K562 (cell line): Measurements from ENCODE around the gene ABCC5.

Source experiments
- ARID3A ChIP-seq: IDR thresholded peaks from 2 replicates; pipeline ENCODE4 v1.6.1; 2012; ENCODE audit warnings: low read depth, low read length, improper control_type of control experiment, borderline replicate concordance
- EZH2 ChIP-seq: IDR thresholded peaks from 2 replicates; pipeline ENCODE4 v1.6.1; 2012; ENCODE audit warnings: low read depth, mild to moderate bottlenecking, inconsistent platforms, low read length, borderline replicate concordance
- MXI1 ChIP-seq: IDR thresholded peaks from 2 replicates; pipeline ENCODE4 v1.6.1; 2011; ENCODE audit warnings: low read depth, mild to moderate bottlenecking, improper control_type of control experiment, low read length
- MYC ChIP-seq, 2 experiments: fragments of 250-450 bp in 1 of 2; sonication (Bioruptor Pico) in 1 of 2; IDR thresholded peaks; 2 replicates each; pipeline versions ENCODE4 v1.5.1 to v1.6.1; 2012 to 2021; ENCODE audit warnings: low read depth in 2 of 2, borderline replicate concordance in 1 of 2, improper control_type of control experiment in 1 of 2, low read length in 1 of 2, mild to moderate bottlenecking in 1 of 2, moderate library complexity in 1 of 2
- NCOA2 ChIP-seq, 2 experiments: fragments of 450-650 bp; IDR thresholded peaks; 2 replicates each; pipeline ENCODE4 v1.6.1; 2018; ENCODE audit warnings: mild to moderate bottlenecking in 2 of 2, moderate library complexity in 1 of 2; ENCODE audit not compliant: partially characterized antibody in 2 of 2
- TF ChIP-seq, protein P1 (sequence below): sonication (generic); formaldehyde crosslinking; IDR thresholded peaks from 2 replicates; pipeline ENCODE4 v1.5.0; 2020; ENCODE audit warnings: missing genetic modification reagents

GRCh38 chr3:183912895-183913579 is 104.6 kb downstream of the ABCC5 start:
- no peak for TF ChIP-seq EZH2
- TF ChIP-seq ARID3A = no peak
- TF ChIP-seq, protein P1, sequence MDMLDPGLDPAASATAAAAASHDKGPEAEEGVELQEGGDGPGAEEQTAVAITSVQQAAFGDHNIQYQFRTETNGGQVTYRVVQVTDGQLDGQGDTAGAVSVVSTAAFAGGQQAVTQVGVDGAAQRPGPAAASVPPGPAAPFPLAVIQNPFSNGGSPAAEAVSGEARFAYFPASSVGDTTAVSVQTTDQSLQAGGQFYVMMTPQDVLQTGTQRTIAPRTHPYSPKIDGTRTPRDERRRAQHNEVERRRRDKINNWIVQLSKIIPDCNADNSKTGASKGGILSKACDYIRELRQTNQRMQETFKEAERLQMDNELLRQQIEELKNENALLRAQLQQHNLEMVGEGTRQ (CRISPR knock-in tag) = no peak
- TF ChIP-seq MYC (IDR thresholded peaks at IDR 0.05; ENCODE audit: low read depth, low read length) = no peak
- TF ChIP-seq MYC (CRISPR knock-in tag; IDR thresholded peaks at IDR 0.05; ENCODE audit: borderline replicate concordance, low read depth) = no peak
- TF ChIP-seq NCOA2 (IDR thresholded peaks at IDR 0.05; ENCODE audit: partially characterized antibody in 2 of 2) = no peak
- no peak for TF ChIP-seq MXI1
